ENCODE results near the gene SS18L1. TPM values are rescaled to one million over a fixed set of nuclear protein-coding genes. Genes with fewer than 3 reads are reported as not detected.

The SS18L1 gene
- total RNA-seq, 3 donors from 2014 or later (not counting 1 experiment from before 2014, with no cell fraction given) = 19.1 to 26.0 (median 23.7) TPM

- WGBS (ENCODE audit: insufficient coverage) = 97% methylated on average over 17 of the region's 17 CpGs
- Histone ChIP-seq H3K36me3 (ENCODE audit: control insufficient read depth, insufficient read depth, low read length) (peaks cover 22% of the 10 kb centered on the region), H3K4me1 (ENCODE audit: control insufficient read depth, insufficient read depth, low read length) (peaks cover 18% of the 10 kb centered on the region), H3K4me3 (ENCODE audit: low read length) (no peak overlapping the region), H3K27ac (ENCODE audit: low read length) (no peak overlapping the region), H3K27me3 (ENCODE audit: control insufficient read depth, insufficient read depth, low read length) (no peaks in the 10 kb centered on the region), H3K9me3 (ENCODE audit: control insufficient read depth, insufficient read depth, low read length) (no peaks in the 10 kb centered on the region)
- intact Hi-C loops (cut with micrococcal nuclease) = no loop called here
- ATAC-seq (no peak), DNase-seq (no peak)
- H3K36me3 Mint-ChIP-seq = no peaks in the 10 kb centered on the region
- TF ChIP-seq CTCF (IDR thresholded peaks at IDR 0.05) = no peak
- H3K9me3 Mint-ChIP-seq = no peaks in the 10 kb centered on the region
- no peaks in the 10 kb centered on the region for H3K27me3 Mint-ChIP-seq (ENCODE audit: low read depth in 2 of 2)
- H3K27ac Mint-ChIP-seq = no peak overlapping the region
- H3K4me1 Mint-ChIP-seq = peaks cover 5 to 11% of the 10 kb centered on the region in 2 donors
- H3K4me3 Mint-ChIP-seq = no peak overlapping the region
These were observed 17.3 kb downstream of the SS18L1 start for GRCh38 chr20:62160876-62161275.

- Mint-ChIP-seq H3K4me3 (no peak overlapping the region), H3K36me3 (no peaks in the 10 kb centered on the region), H3K27me3 (ENCODE audit: low read depth in 2 of 2) (no peaks in the 10 kb centered on the region), H3K9me3 (no peaks in the 10 kb centered on the region), H3K27ac (no peak overlapping the region), H3K4me1 (peaks cover under 1 to 6% of the 10 kb centered on the region in 2 donors)
- intact Hi-C loops (cut with micrococcal nuclease) = no loop called here
- Histone ChIP-seq H3K4me1 (ENCODE audit: control insufficient read depth, insufficient read depth, low read length) (peaks cover 18% of the 10 kb centered on the region), H3K4me3 (ENCODE audit: low read length) (no peak overlapping the region), H3K36me3 (ENCODE audit: control insufficient read depth, insufficient read depth, low read length) (peaks cover 22% of the 10 kb centered on the region), H3K27me3 (ENCODE audit: control insufficient read depth, insufficient read depth, low read length) (no peaks in the 10 kb centered on the region), H3K27ac (ENCODE audit: low read length) (no peak overlapping the region), H3K9me3 (ENCODE audit: control insufficient read depth, insufficient read depth, low read length) (no peaks in the 10 kb centered on the region)
- DNase-seq (no peak), ATAC-seq (no peak)
- no peak for TF ChIP-seq CTCF (IDR thresholded peaks at IDR 0.05)
- 97% methylated on average over 17 of the region's 17 CpGs for WGBS (ENCODE audit: insufficient coverage)
These were observed 17.8 kb downstream of the SS18L1 start for GRCh38 chr20:62161347-62161746.

- H3K36me3 ChIP-seq (ENCODE audit: control insufficient read depth, insufficient read depth, low read length) = peaks cover 22% of the 10 kb centered on the region
- no peaks in the 10 kb centered on the region for H3K9me3 ChIP-seq (ENCODE audit: control insufficient read depth, insufficient read depth, low read length)
- 97% methylated on average over 38 of the region's 38 CpGs for WGBS (ENCODE audit: insufficient coverage)
- no peak overlapping the region for H3K4me3 Mint-ChIP-seq
- H3K4me1 ChIP-seq (ENCODE audit: control insufficient read depth, insufficient read depth, low read length) = peaks cover 6% of the 10 kb centered on the region
- peaks cover 0 to 6% of the 10 kb centered on the region in 2 donors for H3K4me1 Mint-ChIP-seq
- no peak for TF ChIP-seq CTCF (IDR thresholded peaks at IDR 0.05)
- H3K27me3 ChIP-seq (ENCODE audit: control insufficient read depth, insufficient read depth, low read length) = no peaks in the 10 kb centered on the region
- H3K9me3 Mint-ChIP-seq = no peaks in the 10 kb centered on the region
- no peaks in the 10 kb centered on the region for H3K36me3 Mint-ChIP-seq
- H3K27ac ChIP-seq (ENCODE audit: low read length) = no peak overlapping the region
- H3K4me3 ChIP-seq (ENCODE audit: low read length) = no peak overlapping the region
- DNase-seq (no peak), ATAC-seq (no peak)
- intact Hi-C loops (cut with micrococcal nuclease) = no loop called here
- no peak overlapping the region for H3K27ac Mint-ChIP-seq
- H3K27me3 Mint-ChIP-seq (ENCODE audit: low read depth in 2 of 2) = no peaks in the 10 kb centered on the region
These were observed 19.4 kb downstream of the SS18L1 start for GRCh38 chr20:62162765-62163484.

GRCh38 chr20:62163485-62163865, 19.9 kb downstream of the SS18L1 start:
- Histone ChIP-seq H3K4me1 (ENCODE audit: control insufficient read depth, insufficient read depth, low read length) (peaks cover 6% of the 10 kb centered on the region), H3K36me3 (ENCODE audit: control insufficient read depth, insufficient read depth, low read length) (peaks cover 22% of the 10 kb centered on the region), H3K27ac (ENCODE audit: low read length) (no peak overlapping the region), H3K4me3 (ENCODE audit: low read length) (no peak overlapping the region), H3K9me3 (ENCODE audit: control insufficient read depth, insufficient read depth, low read length) (no peaks in the 10 kb centered on the region), H3K27me3 (ENCODE audit: control insufficient read depth, insufficient read depth, low read length) (no peaks in the 10 kb centered on the region)
- DNase-seq (no peak), ATAC-seq (no peak)
- H3K4me1 Mint-ChIP-seq = peaks cover 0 to 6% of the 10 kb centered on the region in 2 donors
- H3K4me3 Mint-ChIP-seq = no peak overlapping the region
- no peak overlapping the region for H3K27ac Mint-ChIP-seq
- intact Hi-C loops (cut with micrococcal nuclease) = no loop called here
- no peaks in the 10 kb centered on the region for H3K27me3 Mint-ChIP-seq (ENCODE audit: low read depth in 2 of 2)
- WGBS (ENCODE audit: insufficient coverage) = 97% methylated on average over 25 of the region's 25 CpGs
- no peaks in the 10 kb centered on the region for H3K36me3 Mint-ChIP-seq
- TF ChIP-seq CTCF (IDR thresholded peaks at IDR 0.05) = no peak
- no peaks in the 10 kb centered on the region for H3K9me3 Mint-ChIP-seq

All from natural killer cell (primary cell).